ENCODE measurements around the gene PLD5.

DNA sequence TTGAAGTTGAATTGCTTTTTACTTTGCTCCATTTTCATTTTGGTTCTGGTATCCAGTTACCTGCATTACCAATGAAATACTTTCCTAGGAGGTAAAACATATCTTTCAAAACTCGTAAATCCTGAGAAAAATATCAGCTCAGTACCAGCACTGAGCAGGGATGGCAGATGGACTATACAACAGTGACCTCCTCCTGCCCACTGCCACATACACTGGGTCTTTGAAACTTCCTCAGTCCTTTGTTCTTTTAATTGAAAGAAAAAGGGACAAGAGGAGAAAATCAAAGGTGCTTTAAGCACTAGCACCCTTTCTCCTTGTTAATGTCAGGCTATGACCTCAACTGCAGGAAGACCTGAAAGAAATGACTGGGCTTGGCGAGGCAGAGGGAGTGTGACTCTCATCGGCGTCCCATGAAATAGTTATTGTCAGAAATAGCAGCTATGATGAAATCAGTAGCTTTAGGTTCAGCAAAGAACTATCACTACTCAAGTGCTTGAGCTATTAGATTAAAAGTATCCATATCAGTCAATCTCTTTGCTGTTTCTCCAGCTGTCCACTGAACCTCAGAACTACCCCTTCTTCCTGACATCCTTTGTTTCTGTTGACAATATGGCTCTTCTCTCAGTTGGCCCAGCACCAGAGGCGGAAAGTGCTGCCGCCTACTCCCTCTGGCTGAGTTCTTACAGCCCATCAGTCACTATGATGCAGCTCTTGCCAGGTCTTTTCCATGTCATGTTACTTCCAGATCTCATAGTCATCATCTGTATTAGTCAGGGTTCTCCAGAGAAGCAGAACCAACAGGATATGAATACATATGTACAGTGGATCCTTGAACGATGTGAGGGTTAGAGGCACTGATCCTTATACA, 318.6 kb downstream of the PLD5 start:
- no peak for TF ChIP-seq SMC3 (IDR thresholded peaks at IDR 0.05; ENCODE audit: low read depth, low read length)
- TF ChIP-seq GATA2 (CRISPR knock-in tag; IDR thresholded peaks at IDR 0.05) = no peak
- no peak for TF ChIP-seq REST (IDR thresholded peaks at IDR 0.05; ENCODE audit: low read depth, low read length)
- TF ChIP-seq NFIC (IDR thresholded peaks at IDR 0.05; ENCODE audit: borderline replicate concordance) = no peak
- TF ChIP-seq, protein P1, sequence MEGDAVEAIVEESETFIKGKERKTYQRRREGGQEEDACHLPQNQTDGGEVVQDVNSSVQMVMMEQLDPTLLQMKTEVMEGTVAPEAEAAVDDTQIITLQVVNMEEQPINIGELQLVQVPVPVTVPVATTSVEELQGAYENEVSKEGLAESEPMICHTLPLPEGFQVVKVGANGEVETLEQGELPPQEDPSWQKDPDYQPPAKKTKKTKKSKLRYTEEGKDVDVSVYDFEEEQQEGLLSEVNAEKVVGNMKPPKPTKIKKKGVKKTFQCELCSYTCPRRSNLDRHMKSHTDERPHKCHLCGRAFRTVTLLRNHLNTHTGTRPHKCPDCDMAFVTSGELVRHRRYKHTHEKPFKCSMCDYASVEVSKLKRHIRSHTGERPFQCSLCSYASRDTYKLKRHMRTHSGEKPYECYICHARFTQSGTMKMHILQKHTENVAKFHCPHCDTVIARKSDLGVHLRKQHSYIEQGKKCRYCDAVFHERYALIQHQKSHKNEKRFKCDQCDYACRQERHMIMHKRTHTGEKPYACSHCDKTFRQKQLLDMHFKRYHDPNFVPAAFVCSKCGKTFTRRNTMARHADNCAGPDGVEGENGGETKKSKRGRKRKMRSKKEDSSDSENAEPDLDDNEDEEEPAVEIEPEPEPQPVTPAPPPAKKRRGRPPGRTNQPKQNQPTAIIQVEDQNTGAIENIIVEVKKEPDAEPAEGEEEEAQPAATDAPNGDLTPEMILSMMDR (IDR thresholded peaks at IDR 0.05) = no peak
- TF ChIP-seq EP300 (IDR thresholded peaks at IDR 0.05; ENCODE audit: borderline replicate concordance in 1 of 2, low read depth in 1 of 2, low read length in 1 of 2) = no peak
- TF ChIP-seq POLR2AphosphoS5 (IDR thresholded peaks at IDR 0.05; ENCODE audit: low read depth, low read length) = no peak
- no peak for TF ChIP-seq FOSL2 (IDR thresholded peaks at IDR 0.05; ENCODE audit: borderline replicate concordance, low read depth)
